Stimulated activated naive CD8-positive, alpha-beta T cell treated with anti-CD3 and anti-CD28 coated beads, Interleukin-15, Interleukin-2, amounts not matched to agents 100 ng/mL and 50 ng/mL, for 24 hours (primary cell): Measurements from ENCODE around the gene TRERF1.
A peak's percentile ranks its signal among the peaks of the same experiment; 100 is the strongest.
"Not testable (repeated sequence)": the region's sequence is repeated elsewhere in the genome, so short reads cannot be mapped to it uniquely, and the experiment has no call there.

Experiments
- H3K27ac Mint-ChIP-seq: one replicate; pipeline ENCODE4 v1.8.0; 2021; ENCODE audit warnings: mild to moderate bottlenecking, mixed read lengths
- H3K27me3 Mint-ChIP-seq: one replicate; pipeline ENCODE4 v1.8.0; 2021; ENCODE audit warnings: mixed read lengths
- H3K36me3 Mint-ChIP-seq: one replicate; pipeline ENCODE4 v1.8.0; 2021; ENCODE audit warnings: low read depth, mixed read lengths
- H3K4me1 Mint-ChIP-seq: one replicate; pipeline ENCODE4 v1.8.0; 2021; ENCODE audit warnings: low read depth, mixed read lengths
- H3K4me3 Mint-ChIP-seq: one replicate; pipeline ENCODE4 v1.8.0; 2021; ENCODE audit warnings: mild to moderate bottlenecking, mixed read lengths
- H3K9me3 Mint-ChIP-seq: one replicate; pipeline ENCODE4 v1.8.0; 2021; ENCODE audit warnings: mixed read lengths

Gene TRERF1

GRCh38 chr6:42451333-42452170 lies at the start of gene TRERF1:
Gene TRERF1, minus strand, starts transcription at chr6:42451926. Its CDS starts 182,336 bp downstream, at chr6:42269590.
- H3K4me3 Mint-ChIP-seq, result peak within 1 kb of the TSS; percentile 89
- peaks cover 9% of the 10 kb centered on the region for H3K27me3 Mint-ChIP-seq
- peaks cover 55% of the 10 kb centered on the region for H3K4me1 Mint-ChIP-seq
- H3K9me3 Mint-ChIP-seq, result no peaks in the 10 kb centered on the region
- peaks cover 4% of the 10 kb centered on the region for H3K36me3 Mint-ChIP-seq
- H3K27ac Mint-ChIP-seq, result peak within 1 kb of the TSS; percentile 84

- Mint-ChIP-seq H3K36me3 (no peaks in the 10 kb centered on the region), H3K27ac (no peak overlapping the region), H3K4me3 (no peak overlapping the region), H3K4me1 (peaks cover 15% of the 10 kb centered on the region), H3K27me3 (no peaks in the 10 kb centered on the region), H3K9me3 (peaks cover 13% of the 10 kb centered on the region)
Measured at GRCh38 chr6:42498473-42499128, 46.9 kb upstream of the TRERF1 start.

- H3K4me3 Mint-ChIP-seq, result no peak overlapping the region
- H3K36me3 Mint-ChIP-seq, result no peaks in the 10 kb centered on the region
- no peaks in the 10 kb centered on the region for H3K27me3 Mint-ChIP-seq
- no peak overlapping the region for H3K27ac Mint-ChIP-seq
- no peaks in the 10 kb centered on the region for H3K4me1 Mint-ChIP-seq
- H3K9me3 Mint-ChIP-seq, result peaks cover 10% of the 10 kb centered on the region
Measured at GRCh38 chr6:42493914-42494539, 42.3 kb upstream of the TRERF1 start.

- H3K27me3 Mint-ChIP-seq, result peaks cover 3% of the 10 kb centered on the region
- no peak overlapping the region for H3K27ac Mint-ChIP-seq
- H3K4me3 Mint-ChIP-seq, result no peak overlapping the region
- no peaks in the 10 kb centered on the region for H3K9me3 Mint-ChIP-seq
- H3K36me3 Mint-ChIP-seq, result no peaks in the 10 kb centered on the region
- no peaks in the 10 kb centered on the region for H3K4me1 Mint-ChIP-seq
Measured at GRCh38 chr6:42488129-42488528, 36.4 kb upstream of the TRERF1 start.

- Mint-ChIP-seq H3K4me3 (no peak overlapping the region), H3K4me1 (no peaks in the 10 kb centered on the region), H3K27me3 (peaks cover 3% of the 10 kb centered on the region), H3K36me3 (no peaks in the 10 kb centered on the region), H3K27ac (no peak overlapping the region), H3K9me3 (no peaks in the 10 kb centered on the region)
Measured at GRCh38 chr6:42484261-42484660, 32.5 kb upstream of the TRERF1 start.

GRCh38 chr6:42482174-42482573 lies 30.4 kb upstream of the TRERF1 start:
- no peaks in the 10 kb centered on the region for H3K4me1 Mint-ChIP-seq
- H3K27ac Mint-ChIP-seq, result no peak overlapping the region
- H3K27me3 Mint-ChIP-seq, result peaks cover 3% of the 10 kb centered on the region
- no peaks in the 10 kb centered on the region for H3K9me3 Mint-ChIP-seq
- H3K4me3 Mint-ChIP-seq, result no peak overlapping the region
- no peaks in the 10 kb centered on the region for H3K36me3 Mint-ChIP-seq

GRCh38 chr6:42471714-42472113 lies 20.0 kb upstream of the TRERF1 start:
- H3K4me3 Mint-ChIP-seq, result no peak overlapping the region
- H3K36me3 Mint-ChIP-seq, result no peaks in the 10 kb centered on the region
- peaks cover 19% of the 10 kb centered on the region for H3K9me3 Mint-ChIP-seq
- no peaks in the 10 kb centered on the region for H3K4me1 Mint-ChIP-seq
- no peak overlapping the region for H3K27ac Mint-ChIP-seq
- H3K27me3 Mint-ChIP-seq, result no peaks in the 10 kb centered on the region

GRCh38 chr6:42471142-42471541 lies 19.4 kb upstream of the TRERF1 start:
- Mint-ChIP-seq H3K27ac (no peak overlapping the region), H3K9me3 (peaks cover 19% of the 10 kb centered on the region), H3K27me3 (no peaks in the 10 kb centered on the region), H3K36me3 (no peaks in the 10 kb centered on the region), H3K4me1 (no peaks in the 10 kb centered on the region), H3K4me3 (no peak overlapping the region)

- peaks cover 19% of the 10 kb centered on the region for H3K9me3 Mint-ChIP-seq
- H3K27ac Mint-ChIP-seq, result no peak overlapping the region
- no peaks in the 10 kb centered on the region for H3K36me3 Mint-ChIP-seq
- H3K4me3 Mint-ChIP-seq, result no peak overlapping the region
- no peaks in the 10 kb centered on the region for H3K4me1 Mint-ChIP-seq
- H3K27me3 Mint-ChIP-seq, result no peaks in the 10 kb centered on the region
Measured at GRCh38 chr6:42468273-42468672, 16.5 kb upstream of the TRERF1 start.

- H3K27ac Mint-ChIP-seq, result no peak overlapping the region
- H3K4me1 Mint-ChIP-seq, result no peaks in the 10 kb centered on the region
- H3K4me3 Mint-ChIP-seq, result no peak overlapping the region
- no peaks in the 10 kb centered on the region for H3K36me3 Mint-ChIP-seq
- no peaks in the 10 kb centered on the region for H3K27me3 Mint-ChIP-seq
- H3K9me3 Mint-ChIP-seq, result peaks cover 19% of the 10 kb centered on the region
Measured at GRCh38 chr6:42467651-42468050, 15.9 kb upstream of the TRERF1 start.

GRCh38 chr6:42466470-42466869 lies 14.7 kb upstream of the TRERF1 start:
- H3K4me3 Mint-ChIP-seq, H3K36me3 Mint-ChIP-seq, H3K27me3 Mint-ChIP-seq, H3K4me1 Mint-ChIP-seq, H3K27ac Mint-ChIP-seq: not testable (repeated sequence)
- H3K9me3 Mint-ChIP-seq, result peaks cover 19% of the 10 kb centered on the region

GRCh38 chr6:42462474-42462972 lies 10.8 kb upstream of the TRERF1 start:
- H3K4me1 Mint-ChIP-seq, result no peaks in the 10 kb centered on the region
- no peak overlapping the region for H3K27ac Mint-ChIP-seq
- H3K4me3 Mint-ChIP-seq, result no peak overlapping the region
- H3K36me3 Mint-ChIP-seq, result no peaks in the 10 kb centered on the region
- peaks cover 2% of the 10 kb centered on the region for H3K9me3 Mint-ChIP-seq
- no peaks in the 10 kb centered on the region for H3K27me3 Mint-ChIP-seq

- Mint-ChIP-seq H3K36me3 (no peaks in the 10 kb centered on the region), H3K9me3 (no peaks in the 10 kb centered on the region), H3K4me1 (no peaks in the 10 kb centered on the region), H3K4me3 (no peak overlapping the region), H3K27ac (no peak overlapping the region), H3K27me3 (no peaks in the 10 kb centered on the region)
Measured at GRCh38 chr6:42460883-42461282, 9.2 kb upstream of the TRERF1 start.

- no peaks in the 10 kb centered on the region for H3K4me1 Mint-ChIP-seq
- no peaks in the 10 kb centered on the region for H3K9me3 Mint-ChIP-seq
- H3K27ac Mint-ChIP-seq, result no peak overlapping the region
- no peak overlapping the region for H3K4me3 Mint-ChIP-seq
- no peaks in the 10 kb centered on the region for H3K36me3 Mint-ChIP-seq
- H3K27me3 Mint-ChIP-seq, result peaks cover under 1% of the 10 kb centered on the region
Measured at GRCh38 chr6:42459888-42460287, 8.2 kb upstream of the TRERF1 start.

GRCh38 chr6:42454428-42454791 lies 2.7 kb upstream of the TRERF1 start:
- H3K36me3 Mint-ChIP-seq, result no peaks in the 10 kb centered on the region
- peaks cover 9% of the 10 kb centered on the region for H3K27me3 Mint-ChIP-seq
- peaks cover 32% of the 10 kb centered on the region for H3K4me1 Mint-ChIP-seq
- peak overlapping the region; percentile 14 for H3K27ac Mint-ChIP-seq
- H3K9me3 Mint-ChIP-seq, result no peaks in the 10 kb centered on the region
- H3K4me3 Mint-ChIP-seq, result peak overlapping the region; percentile 89
